ENCODE measurements around the gene ADAM17. TPM values are rescaled to one million over a fixed set of nuclear protein-coding genes. Genes with fewer than 3 reads are reported as not detected.

Gene ADAM17
- total RNA-seq, 2 donors from 2014 or later = 49.1 to 50.4 TPM

DNA sequence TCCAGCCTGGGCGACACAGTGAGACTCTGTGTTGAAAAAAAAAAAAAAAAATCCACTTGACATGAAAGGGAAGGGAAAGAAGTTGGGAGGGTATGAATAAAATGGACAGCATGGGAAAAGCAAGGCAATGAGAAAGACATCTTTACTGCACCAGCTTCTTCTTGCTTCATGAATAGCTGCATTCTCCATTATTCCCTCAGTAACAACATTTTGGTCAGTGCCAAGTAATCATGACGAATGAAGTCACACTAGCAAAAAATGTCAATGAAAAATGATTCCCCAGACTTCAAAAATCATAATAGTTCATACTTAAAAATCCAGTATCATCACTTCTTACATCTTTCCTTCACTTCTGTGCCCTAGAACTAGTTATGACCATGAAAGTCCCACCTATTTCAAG is 30.4 kb downstream of the ADAM17 start:
- Histone ChIP-seq H3K9ac (ENCODE audit: extremely low read depth, low read length, poor library complexity, severe bottlenecking) (no peak overlapping the region), H3K4me1 (ENCODE audit: control insufficient read depth, insufficient read depth, low read length) (no peaks in the 10 kb centered on the region), H3K9me3 (ENCODE audit: control insufficient read depth, low read length) (no peaks in the 10 kb centered on the region), H3K36me3 (ENCODE audit: control insufficient read depth, insufficient read depth, low read length) (peaks cover 87% of the 10 kb centered on the region), H3K4me3 (ENCODE audit: low read length) (no peak overlapping the region), H3K27me3 (ENCODE audit: control insufficient read depth, insufficient read depth, low read length, poor library complexity, severe bottlenecking) (no peaks in the 10 kb centered on the region), H3K27ac (ENCODE audit: low read depth, low read length) (no peak overlapping the region)
- Mint-ChIP-seq H3K27me3 (ENCODE audit: insufficient read depth) (no peaks in the 10 kb centered on the region), H3K4me1 (no peaks in the 10 kb centered on the region), H3K9me3 (no peaks in the 10 kb centered on the region), H3K27ac (no peak overlapping the region), H3K4me3 (no peak overlapping the region), H3K36me3 (ENCODE audit: low read depth) (peaks cover 68% of the 10 kb centered on the region)
- WGBS, 2 experiments (ENCODE audit: insufficient coverage in 1 of 2, insufficient read length in 1 of 2) = 90 to 100% methylated on average over 2 of the region's 2 CpGs
- no peak for TF ChIP-seq CTCF (conservative IDR thresholded peaks at IDR 0.05)
- no peak for DNase-seq

DNA sequence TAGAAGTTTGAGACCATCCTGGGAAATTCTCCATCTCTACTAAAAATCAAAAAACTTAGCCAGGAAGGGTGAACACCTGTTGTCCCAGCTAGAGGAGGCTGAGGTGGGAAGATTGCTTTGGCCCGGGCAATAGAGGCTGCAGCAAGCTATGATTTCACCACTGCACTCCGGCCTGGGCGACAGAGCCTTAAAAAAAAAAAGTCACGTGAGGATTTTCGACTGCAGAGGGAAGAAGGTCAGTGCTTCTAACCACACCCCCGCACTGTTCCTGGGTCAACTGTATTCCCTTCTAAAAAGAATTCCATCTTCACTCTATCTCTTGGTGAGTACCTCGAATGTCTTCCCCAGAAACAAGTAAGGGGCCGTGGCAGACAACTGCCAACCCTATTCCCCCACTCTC is 31.3 kb downstream of the ADAM17 start:
- Mint-ChIP-seq H3K27ac (no peak overlapping the region), H3K9me3 (no peaks in the 10 kb centered on the region), H3K27me3 (ENCODE audit: insufficient read depth) (no peaks in the 10 kb centered on the region), H3K36me3 (ENCODE audit: low read depth) (peaks cover 68% of the 10 kb centered on the region), H3K4me3 (no peak overlapping the region), H3K4me1 (no peaks in the 10 kb centered on the region)
- 95 to 96% methylated on average over 4 to 8 of the region's 8 CpGs for WGBS, 2 experiments (ENCODE audit: insufficient coverage in 1 of 2, insufficient read length in 1 of 2)
- H3K9ac ChIP-seq (ENCODE audit: extremely low read depth, low read length, poor library complexity, severe bottlenecking) = no peak overlapping the region
- no peak overlapping the region for H3K27ac ChIP-seq (ENCODE audit: low read depth, low read length)
- no peak overlapping the region for H3K4me3 ChIP-seq (ENCODE audit: low read length)
- TF ChIP-seq CTCF (conservative IDR thresholded peaks at IDR 0.05) = no peak
- no peaks in the 10 kb centered on the region for H3K9me3 ChIP-seq (ENCODE audit: control insufficient read depth, low read length)
- H3K4me1 ChIP-seq (ENCODE audit: control insufficient read depth, insufficient read depth, low read length) = no peaks in the 10 kb centered on the region
- peaks cover 87% of the 10 kb centered on the region for H3K36me3 ChIP-seq (ENCODE audit: control insufficient read depth, insufficient read depth, low read length)
- DNase-seq = no peak
- H3K27me3 ChIP-seq (ENCODE audit: control insufficient read depth, insufficient read depth, low read length, poor library complexity, severe bottlenecking) = no peaks in the 10 kb centered on the region

GRCh38 chr2:9519250-9519649 is 36.4 kb downstream of the ADAM17 start:
- H3K36me3 ChIP-seq (ENCODE audit: control insufficient read depth, insufficient read depth, low read length) = peaks cover 85% of the 10 kb centered on the region
- H3K36me3 Mint-ChIP-seq (ENCODE audit: low read depth) = peaks cover 63% of the 10 kb centered on the region
- H3K27me3 Mint-ChIP-seq (ENCODE audit: insufficient read depth) = no peaks in the 10 kb centered on the region
- H3K27me3 ChIP-seq (ENCODE audit: control insufficient read depth, insufficient read depth, low read length, poor library complexity, severe bottlenecking) = no peaks in the 10 kb centered on the region
- H3K4me1 ChIP-seq (ENCODE audit: control insufficient read depth, insufficient read depth, low read length) = no peaks in the 10 kb centered on the region
- H3K9me3 ChIP-seq (ENCODE audit: control insufficient read depth, low read length) = no peaks in the 10 kb centered on the region
- 89 to 100% methylated on average over 1 to 2 of the region's 2 CpGs for WGBS, 2 experiments (ENCODE audit: insufficient coverage in 1 of 2, insufficient read length in 1 of 2)
- H3K9ac ChIP-seq (ENCODE audit: extremely low read depth, low read length, poor library complexity, severe bottlenecking) = no peak overlapping the region
- no peak overlapping the region for H3K27ac Mint-ChIP-seq
- no peaks in the 10 kb centered on the region for H3K4me1 Mint-ChIP-seq
- H3K4me3 Mint-ChIP-seq = no peak overlapping the region
- TF ChIP-seq CTCF (conservative IDR thresholded peaks at IDR 0.05) = no peak
- no peak for DNase-seq
- H3K9me3 Mint-ChIP-seq = no peaks in the 10 kb centered on the region
- H3K27ac ChIP-seq (ENCODE audit: low read depth, low read length) = no peak overlapping the region
- H3K4me3 ChIP-seq (ENCODE audit: low read length) = no peak overlapping the region

Measured in endodermal cell (in vitro differentiated cells).